HG03354 (cell line): ENCODE results near the gene NEK6.
A peak's percentile ranks its signal among the peaks of the same experiment; 100 is the strongest.
"Not testable (repeated sequence)": the region's sequence is repeated elsewhere in the genome, so short reads cannot be mapped to it uniquely, and the experiment has no call there.

Experiments
- ATAC-seq: cut with Tn5 transposase; IDR thresholded peaks from one replicate; pipeline ENCODE4 v1.9.1; 2021; ENCODE audit warnings: mild to moderate bottlenecking; ENCODE audit not compliant: unreplicated experiment, poor library complexity, severe bottlenecking

The NEK6 gene

GRCh38 chr9:124222918-124223720 is 34.6 kb upstream of the NEK6 start:
- no peak for ATAC-seq

- ATAC-seq, result no peak
Measured at GRCh38 chr9:124225945-124226344, 31.8 kb upstream of the NEK6 start.

- no peak for ATAC-seq
Measured at GRCh38 chr9:124228516-124228915, 29.2 kb upstream of the NEK6 start.

GRCh38 chr9:124231095-124231737 is 26.5 kb upstream of the NEK6 start:
- no peak for ATAC-seq

DNA sequence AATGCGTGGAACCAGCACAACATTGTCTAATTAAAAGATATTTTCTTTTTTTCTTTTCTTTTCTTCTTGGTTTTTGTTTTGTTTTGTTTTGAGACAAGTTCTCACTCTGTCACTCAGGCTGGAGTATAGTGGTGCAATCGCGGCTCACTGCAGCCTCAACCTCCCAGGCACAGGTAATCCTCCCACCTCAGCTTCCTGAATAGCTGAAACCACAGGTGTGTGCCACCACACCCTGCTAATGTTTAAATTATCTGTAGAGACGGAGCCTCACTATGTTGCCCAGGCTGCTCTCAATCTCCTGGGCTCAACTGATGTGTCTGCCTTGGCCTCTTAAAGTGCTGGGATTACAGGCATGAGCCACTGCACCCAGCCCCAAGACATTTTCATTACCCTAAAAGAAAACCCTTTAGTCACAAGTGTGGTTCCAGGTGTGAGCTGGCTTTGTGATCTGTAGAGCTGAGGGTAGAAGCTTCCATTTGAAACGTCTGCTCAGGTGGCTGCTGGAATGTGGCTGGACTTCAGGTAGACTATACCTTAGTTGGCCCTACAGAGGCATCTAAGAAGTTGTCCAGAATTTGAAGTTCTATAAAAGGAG is 19.1 kb upstream of the NEK6 start:
- no peak for ATAC-seq

DNA sequence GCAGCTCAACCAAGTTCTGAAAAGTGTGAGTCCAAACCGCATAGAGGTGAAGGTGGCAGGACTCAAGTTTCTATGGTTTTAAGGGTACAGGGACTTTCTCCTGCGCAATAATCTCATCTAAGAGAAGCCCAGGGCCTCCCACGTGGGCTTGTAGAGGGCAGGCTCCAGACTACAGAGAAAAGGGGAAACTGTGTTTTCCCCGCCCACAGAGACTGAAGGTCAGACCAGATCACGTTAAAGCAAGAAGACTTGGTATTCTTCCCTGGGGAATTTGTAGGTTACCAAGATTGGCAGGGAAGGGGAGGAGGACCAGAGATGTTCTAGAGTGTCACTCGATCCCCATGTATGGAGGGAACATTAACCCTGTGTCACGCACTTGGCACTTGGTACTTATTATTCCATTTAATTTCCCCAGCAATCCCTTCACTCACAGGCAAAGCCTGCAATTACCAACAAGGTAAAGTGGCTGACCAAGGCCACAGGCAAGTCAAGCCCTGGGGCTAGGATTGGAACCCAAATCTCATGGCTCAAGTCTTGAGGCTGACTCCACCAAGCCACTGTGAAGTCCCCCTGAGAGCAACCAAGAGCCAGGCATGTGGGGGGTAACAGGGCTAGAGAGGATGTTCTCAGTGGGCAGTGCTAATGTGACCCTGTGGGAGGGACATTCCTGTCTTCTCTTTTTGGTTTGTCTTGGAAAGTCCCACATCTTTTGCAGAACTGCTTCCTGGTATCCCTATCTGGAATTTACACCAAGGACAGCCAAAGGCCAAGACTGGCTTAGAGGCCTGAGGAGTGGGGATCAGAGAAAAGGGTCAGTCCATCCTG is 18.3 kb upstream of the NEK6 start:
- ATAC-seq, result peak; percentile 67

DNA sequence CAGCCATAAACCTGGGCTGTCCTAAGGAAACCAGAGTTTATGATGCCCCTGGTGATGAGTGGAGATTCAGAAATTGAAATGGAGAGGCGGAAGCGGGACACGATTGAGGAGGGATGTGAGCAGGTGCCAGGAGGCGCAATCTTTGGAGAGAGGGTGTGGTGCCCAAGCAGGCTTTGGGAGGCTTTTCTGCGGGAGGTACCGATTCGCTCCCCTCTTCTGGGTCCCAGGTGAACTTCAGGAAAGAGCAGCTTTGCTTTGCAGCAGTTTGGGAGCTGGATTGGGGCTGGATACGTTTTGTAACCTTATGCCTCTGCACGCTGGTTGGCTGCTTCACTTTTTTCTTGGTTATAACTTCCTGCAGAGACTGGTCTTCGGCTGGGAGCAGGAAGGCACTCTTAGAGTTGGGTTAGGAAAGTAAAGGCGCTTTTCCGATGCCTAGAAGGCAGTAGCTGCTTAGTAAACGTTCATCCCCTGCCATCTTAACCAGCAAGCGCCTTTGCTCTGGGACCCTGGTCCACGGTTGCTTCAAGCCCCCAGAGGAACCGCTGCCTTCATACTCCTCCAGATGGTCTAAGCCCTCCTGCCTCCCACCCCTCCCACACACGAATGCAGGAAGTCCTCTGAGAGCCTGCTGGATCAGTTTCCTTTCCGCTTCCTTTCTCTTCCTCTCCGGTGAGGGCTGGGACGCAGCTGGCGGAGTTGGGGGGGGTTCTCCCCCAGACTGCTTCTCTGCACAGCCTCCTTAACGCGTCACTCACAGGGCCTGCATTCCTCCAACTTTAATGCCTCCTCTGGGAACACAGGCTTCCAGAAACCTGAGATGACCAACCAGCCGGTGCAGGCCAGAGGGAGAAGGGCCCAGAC is 15.2 kb upstream of the NEK6 start:
- no peak for ATAC-seq

DNA sequence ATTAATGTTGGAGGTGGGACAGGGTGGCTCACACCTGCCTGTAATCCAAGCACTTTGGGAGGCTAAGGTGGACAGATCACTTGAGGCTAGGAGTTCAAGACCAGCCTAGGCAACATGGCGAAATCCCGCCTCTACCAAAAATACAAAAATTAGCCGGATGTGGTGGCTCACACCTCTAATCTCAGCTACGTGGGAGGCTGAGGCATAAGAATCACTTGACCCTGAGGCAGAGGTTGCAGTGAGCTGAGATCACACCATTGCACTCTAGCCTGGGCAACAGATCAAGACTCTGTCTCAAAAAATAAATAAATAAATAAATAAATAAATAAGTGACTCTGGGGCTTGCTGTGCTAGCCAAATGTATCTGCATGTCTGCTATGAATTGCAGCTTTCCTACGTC is 10.4 kb upstream of the NEK6 start:
- ATAC-seq, result not testable (repeated sequence)

DNA sequence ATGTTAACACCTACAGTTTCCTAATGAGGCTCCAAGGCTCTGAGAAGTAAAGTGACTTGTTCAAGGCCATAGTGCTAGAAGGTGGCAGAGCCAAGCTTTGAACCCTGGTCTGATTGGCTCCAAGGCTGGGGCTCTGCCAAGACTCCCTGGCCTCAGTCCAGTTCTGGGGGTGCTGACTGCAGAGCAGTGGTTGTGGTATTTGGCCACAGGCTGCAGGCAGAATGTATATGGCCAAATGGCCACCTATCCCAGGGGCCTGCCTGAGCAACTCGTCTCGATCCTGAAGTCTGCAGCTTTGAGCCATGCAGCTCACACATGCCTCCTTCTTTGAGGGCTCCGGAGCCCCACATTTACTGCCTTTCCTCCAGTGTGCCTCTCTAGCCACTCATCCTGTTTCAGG is 9.7 kb upstream of the NEK6 start:
- ATAC-seq, result no peak

- ATAC-seq, result no peak
Measured at GRCh38 chr9:124248960-124249359, 8.8 kb upstream of the NEK6 start.

DNA sequence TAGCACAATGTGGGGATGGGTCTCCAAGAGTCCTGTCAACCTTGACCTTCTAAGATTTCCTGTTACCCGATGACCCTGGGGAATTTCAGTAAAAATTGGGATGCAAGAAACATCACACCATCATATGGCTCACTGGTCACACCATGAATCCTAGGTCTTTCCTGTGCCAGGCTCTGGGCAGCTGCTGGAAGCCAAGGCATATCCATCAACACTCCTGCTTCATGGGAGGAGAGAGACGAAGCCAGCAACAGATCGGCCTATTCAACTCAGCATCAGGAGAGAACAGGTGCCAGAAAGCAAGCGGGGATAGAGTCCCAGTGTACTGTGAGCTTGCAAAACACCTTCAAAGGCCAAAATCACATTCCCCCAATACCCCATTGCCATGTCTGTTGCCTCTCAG is 6.5 kb upstream of the NEK6 start:
- no peak for ATAC-seq

DNA sequence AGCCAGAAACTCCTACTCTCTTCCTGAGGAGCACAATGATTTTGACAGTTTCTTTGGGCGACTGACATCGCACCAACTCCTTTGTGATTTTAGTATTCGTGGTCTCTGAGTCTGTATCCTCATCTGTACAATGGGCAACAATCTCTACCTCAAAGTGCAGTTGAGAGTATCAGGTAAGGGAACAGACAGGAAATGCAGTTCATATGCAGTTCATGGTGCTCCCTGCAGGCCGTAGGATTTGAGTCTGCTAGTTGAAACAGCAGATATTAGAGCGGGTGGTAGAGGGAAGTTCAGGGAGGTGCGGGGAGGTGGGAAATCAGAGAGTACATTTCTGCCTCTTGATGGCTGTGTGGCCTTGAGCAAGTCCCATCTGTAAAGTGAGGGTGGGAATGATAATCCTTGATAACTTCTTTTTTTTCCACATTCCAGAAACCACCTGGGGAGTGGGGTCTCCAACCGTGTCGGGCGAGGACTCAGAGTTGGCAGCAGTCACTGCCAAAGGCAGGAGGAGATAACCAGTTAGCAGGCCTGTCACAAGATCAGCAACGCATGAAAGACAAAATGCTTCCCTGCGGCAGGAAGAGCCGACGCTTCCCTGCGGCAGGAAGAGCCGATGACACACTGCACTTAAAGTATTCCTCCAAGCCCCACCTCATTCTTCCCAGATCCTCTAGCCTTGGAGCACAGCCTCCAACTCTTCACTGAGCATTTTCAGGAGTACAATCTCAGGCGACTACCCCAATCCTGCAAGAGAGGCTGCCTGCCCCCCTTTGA is 6.0 kb upstream of the NEK6 start:
- no peak for ATAC-seq

DNA sequence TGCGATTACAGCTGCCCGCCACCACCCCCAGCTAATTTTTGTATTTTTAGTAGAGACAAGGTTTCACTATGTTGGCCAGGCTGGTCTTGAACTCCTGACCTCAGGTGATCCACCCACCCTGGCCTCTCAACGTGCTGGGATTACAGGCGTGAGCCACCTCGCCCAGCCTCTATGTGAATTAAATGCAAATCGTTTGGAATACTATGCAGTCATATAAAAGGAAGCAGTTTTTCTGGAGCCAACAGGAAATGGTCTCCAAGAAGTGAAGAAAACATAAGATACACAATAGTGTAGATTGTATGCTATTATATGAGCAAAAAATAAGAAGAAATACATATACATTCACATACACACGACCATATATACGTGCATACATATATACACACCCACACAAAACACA is 4.9 kb upstream of the NEK6 start:
- not testable (repeated sequence) for ATAC-seq

DNA sequence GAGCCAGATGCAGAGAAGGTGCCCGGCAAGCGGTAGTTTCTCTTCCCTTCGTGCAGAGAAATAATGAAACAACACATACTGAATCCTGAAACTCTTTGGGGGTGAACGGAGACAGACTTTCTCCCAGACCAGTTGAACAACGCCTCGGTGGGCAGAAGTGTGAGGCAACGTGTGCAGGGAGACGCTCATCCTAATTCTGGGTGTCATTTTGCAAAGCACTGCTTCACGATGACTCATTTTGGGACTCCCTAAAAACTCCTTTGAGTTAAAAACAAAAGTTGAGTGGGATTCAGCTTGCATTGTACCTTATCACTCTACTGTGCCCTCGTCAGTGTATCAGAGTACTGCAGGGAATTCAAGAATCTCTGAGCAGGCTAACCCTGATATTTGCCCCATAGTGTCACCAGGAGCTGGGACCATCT is 3.5 kb upstream of the NEK6 start:
- ATAC-seq, result peak; percentile 58

- ATAC-seq, result no peak
Measured at GRCh38 chr9:124255222-124255621, 2.5 kb upstream of the NEK6 start.

- no peak for ATAC-seq
Measured at GRCh38 chr9:124256517-124257069, 1.2 kb upstream of the NEK6 start.

DNA sequence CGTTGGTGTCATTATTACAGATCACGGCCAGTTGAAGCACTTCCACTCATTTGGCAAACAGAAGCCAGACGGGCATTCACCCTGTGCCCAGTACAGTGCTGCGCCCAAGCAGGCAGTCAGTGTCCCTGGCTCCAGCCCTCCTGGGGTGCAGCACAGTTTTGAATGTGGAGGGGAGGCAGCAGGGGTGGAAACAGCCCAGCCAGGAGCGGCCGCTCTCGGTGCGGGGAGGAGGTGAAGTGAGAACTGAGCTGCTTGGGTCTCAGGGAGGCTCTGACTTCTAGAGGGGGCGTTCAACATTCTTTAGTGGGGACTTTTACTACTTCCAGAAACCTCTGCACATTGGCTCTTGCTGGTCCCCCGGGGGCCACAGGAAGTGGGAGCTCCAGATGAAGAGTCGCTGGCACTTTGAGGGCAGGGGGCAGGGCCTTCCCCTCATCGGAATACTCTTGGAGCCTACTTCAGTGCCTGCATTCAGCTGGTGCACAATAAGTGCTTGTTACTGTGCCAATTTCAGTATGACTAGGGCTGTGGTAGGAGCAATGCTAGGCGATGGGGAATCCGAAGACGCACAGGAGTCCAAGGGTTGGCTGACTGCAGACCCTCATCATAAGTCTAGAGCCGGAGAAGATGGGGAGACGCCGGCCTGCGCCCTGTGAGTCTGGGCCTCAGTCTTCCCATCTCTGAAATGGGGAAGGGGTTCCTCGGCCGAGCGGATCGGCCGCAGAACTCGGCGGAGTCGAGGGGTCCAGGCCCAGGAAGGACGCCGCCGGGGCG is 492 bp upstream of the NEK6 start:
- no peak for ATAC-seq
